Activated naive CD8-positive, alpha-beta T cell treated with anti-CD3 and anti-CD28 coated beads, Interleukin-2, amount 10 ng/mL, durations not matched to agents 7 days and 5 days (primary cell): ENCODE measurements around the gene PID1. TPM values are rescaled to one million over a fixed set of nuclear protein-coding genes. Genes with fewer than 3 reads are reported as not detected.

ENCODE experiments used
- ATAC-seq: fragments of 150-1000 bp; cut with Tn5 transposase; one replicate; pipeline ENCODE4 v1.10.0; 2021; ENCODE audit warnings: low read depth, moderate library complexity
- POLR2A ChIA-PET: fragments of 350-600 bp; sonication (Branson Sonifier 250); formaldehyde crosslinking; loops from one replicate; lab custom pipeline; 2021; ENCODE audit warnings: antibody characterized with exemption; lab: Charles Lee
- DNase-seq: peaks from one replicate; pipeline ENCODE4 v3.0.0; 2021
- H3K27ac Mint-ChIP-seq: one replicate; pipeline ENCODE4 v1.8.0; 2022; ENCODE audit warnings: mild to moderate bottlenecking, mixed read lengths
- H3K27me3 Mint-ChIP-seq: one replicate; pipeline ENCODE4 v1.8.0; 2022; ENCODE audit warnings: mild to moderate bottlenecking, moderate library complexity, mixed read lengths
- H3K36me3 Mint-ChIP-seq: one replicate; pipeline ENCODE4 v1.8.0; 2021; ENCODE audit warnings: mild to moderate bottlenecking, mixed read lengths
- H3K4me1 Mint-ChIP-seq: one replicate; pipeline ENCODE4 v1.8.0; 2021; ENCODE audit warnings: mixed read lengths
- H3K4me3 Mint-ChIP-seq: one replicate; pipeline ENCODE4 v1.8.0; 2022; ENCODE audit warnings: mild to moderate bottlenecking, moderate library complexity, mixed read lengths
- H3K9me3 Mint-ChIP-seq: one replicate; pipeline ENCODE4 v1.8.0; 2021; ENCODE audit warnings: mixed read lengths
- total RNA-seq, 2 experiments: library from RNA; stranded (reverse); gene quantifications; one replicate each; pipeline ENCODE4 v1.2.3, GENCODE V29; 2021

Gene PID1
- total RNA-seq, 2 experiments from 2014 or later = 0.11 to 0.17 TPM

- H3K36me3 Mint-ChIP-seq = no peaks in the 10 kb centered on the region
- POLR2A ChIA-PET = no interaction called here
Measured at GRCh38 chr2:229130522-229130921, 140.6 kb downstream of the PID1 start.

GRCh38 chr2:229129738-229130371 is 141.2 kb downstream of the PID1 start:
- Mint-ChIP-seq H3K9me3 (no peaks in the 10 kb centered on the region), H3K4me1 (no peaks in the 10 kb centered on the region), H3K27me3 (no peaks in the 10 kb centered on the region), H3K4me3 (no peak overlapping the region), H3K36me3 (no peaks in the 10 kb centered on the region), H3K27ac (no peak overlapping the region)
- no peak for DNase-seq
- no peak for ATAC-seq
- POLR2A ChIA-PET = no interaction called here

More at GRCh38 chr2:229130522-229130921, 140.6 kb downstream of the PID1 start:
- no peak for DNase-seq
- Mint-ChIP-seq H3K9me3 (peaks cover under 1% of the 10 kb centered on the region), H3K4me1 (no peaks in the 10 kb centered on the region), H3K27me3 (no peaks in the 10 kb centered on the region), H3K4me3 (no peak overlapping the region), H3K27ac (no peak overlapping the region)
- ATAC-seq = no peak

- ATAC-seq (no peak), DNase-seq (no peak)
- POLR2A ChIA-PET = no interaction called here
- no peaks in the 10 kb centered on the region for H3K36me3 Mint-ChIP-seq
- H3K27me3 Mint-ChIP-seq = no peaks in the 10 kb centered on the region
- H3K9me3 Mint-ChIP-seq = no peaks in the 10 kb centered on the region
- H3K27ac Mint-ChIP-seq = no peak overlapping the region
- no peak overlapping the region for H3K4me3 Mint-ChIP-seq
- no peaks in the 10 kb centered on the region for H3K4me1 Mint-ChIP-seq
Measured at GRCh38 chr2:229127471-229127870, 143.6 kb downstream of the PID1 start.

DNA sequence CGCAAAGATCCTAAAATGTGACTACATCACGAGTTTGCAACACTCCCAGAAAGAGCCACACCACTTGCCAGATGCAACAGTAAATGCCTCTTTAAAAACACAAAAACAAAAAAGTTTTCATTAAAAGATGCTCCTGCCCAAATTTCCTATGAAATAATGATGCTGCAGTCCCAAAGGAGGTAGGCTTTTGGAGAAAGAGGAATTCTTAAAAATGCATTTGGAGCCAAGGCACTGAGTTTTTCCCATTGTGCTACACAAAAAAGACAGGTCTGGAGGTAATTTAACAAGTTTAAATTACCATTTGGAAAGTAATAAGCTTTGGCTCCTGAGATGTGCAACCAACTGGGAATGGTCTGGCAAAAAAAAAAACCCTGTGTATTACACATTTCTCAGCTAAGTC is 145.0 kb downstream of the PID1 start:
- Mint-ChIP-seq H3K4me1 (no peaks in the 10 kb centered on the region), H3K36me3 (no peaks in the 10 kb centered on the region), H3K9me3 (no peaks in the 10 kb centered on the region), H3K27me3 (no peaks in the 10 kb centered on the region), H3K4me3 (no peak overlapping the region), H3K27ac (no peak overlapping the region)
- DNase-seq (no peak), ATAC-seq (no peak)
- POLR2A ChIA-PET = no interaction called here

- Mint-ChIP-seq H3K9me3 (no peaks in the 10 kb centered on the region), H3K27me3 (no peaks in the 10 kb centered on the region), H3K36me3 (no peaks in the 10 kb centered on the region), H3K4me3 (no peak overlapping the region), H3K27ac (no peak overlapping the region), H3K4me1 (no peaks in the 10 kb centered on the region)
- no peak for DNase-seq
- POLR2A ChIA-PET = no interaction called here
- ATAC-seq = no peak
Measured at GRCh38 chr2:229124136-229124535, 147.0 kb downstream of the PID1 start.

- no peak for DNase-seq
- no peak for ATAC-seq
- H3K36me3 Mint-ChIP-seq = no peaks in the 10 kb centered on the region
- H3K27me3 Mint-ChIP-seq = no peaks in the 10 kb centered on the region
- H3K4me3 Mint-ChIP-seq = no peak overlapping the region
- POLR2A ChIA-PET = no interaction called here
- H3K9me3 Mint-ChIP-seq = no peaks in the 10 kb centered on the region
- H3K4me1 Mint-ChIP-seq = no peaks in the 10 kb centered on the region
- no peak overlapping the region for H3K27ac Mint-ChIP-seq
Measured at GRCh38 chr2:229118927-229119326, 152.2 kb downstream of the PID1 start.

GRCh38 chr2:229118336-229118735 is 152.8 kb downstream of the PID1 start:
- H3K4me1 Mint-ChIP-seq = no peaks in the 10 kb centered on the region
- H3K4me3 Mint-ChIP-seq = no peak overlapping the region
- DNase-seq = no peak
- POLR2A ChIA-PET = no interaction called here
- H3K9me3 Mint-ChIP-seq = no peaks in the 10 kb centered on the region
- H3K36me3 Mint-ChIP-seq = no peaks in the 10 kb centered on the region
- no peak overlapping the region for H3K27ac Mint-ChIP-seq
- H3K27me3 Mint-ChIP-seq = no peaks in the 10 kb centered on the region
- no peak for ATAC-seq

DNA sequence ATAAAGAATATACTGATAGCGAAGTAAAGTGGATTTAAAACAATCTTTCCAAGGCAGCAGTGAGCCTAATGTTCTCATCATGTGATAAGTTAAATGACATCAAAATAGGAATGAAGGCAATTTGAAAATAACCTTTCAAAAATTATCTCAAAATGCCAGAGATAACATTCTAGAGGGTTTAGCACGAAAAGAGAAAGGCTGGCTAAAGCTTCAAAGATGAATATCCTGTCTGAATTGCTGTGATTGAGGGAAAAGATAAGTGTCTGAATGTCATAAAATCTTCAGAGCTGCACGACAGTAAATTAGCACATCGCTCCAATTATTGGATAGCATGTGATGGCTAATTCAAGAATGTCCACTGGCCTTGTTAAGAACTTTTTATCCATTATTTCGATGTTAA is 159.3 kb downstream of the PID1 start:
- no peak for ATAC-seq
- DNase-seq = no peak
- H3K36me3 Mint-ChIP-seq = no peaks in the 10 kb centered on the region
- no peaks in the 10 kb centered on the region for H3K9me3 Mint-ChIP-seq
- POLR2A ChIA-PET = no interaction called here
- H3K27me3 Mint-ChIP-seq = no peaks in the 10 kb centered on the region
- H3K4me1 Mint-ChIP-seq = no peaks in the 10 kb centered on the region
- H3K4me3 Mint-ChIP-seq = no peak overlapping the region
- no peak overlapping the region for H3K27ac Mint-ChIP-seq

- no peaks in the 10 kb centered on the region for H3K27me3 Mint-ChIP-seq
- H3K4me3 Mint-ChIP-seq = no peak overlapping the region
- no peak for ATAC-seq
- POLR2A ChIA-PET = no interaction called here
- H3K27ac Mint-ChIP-seq = no peak overlapping the region
- H3K36me3 Mint-ChIP-seq = no peaks in the 10 kb centered on the region
- H3K4me1 Mint-ChIP-seq = no peaks in the 10 kb centered on the region
- no peak for DNase-seq
- no peaks in the 10 kb centered on the region for H3K9me3 Mint-ChIP-seq
Measured at GRCh38 chr2:229109195-229109594, 161.9 kb downstream of the PID1 start.

DNA sequence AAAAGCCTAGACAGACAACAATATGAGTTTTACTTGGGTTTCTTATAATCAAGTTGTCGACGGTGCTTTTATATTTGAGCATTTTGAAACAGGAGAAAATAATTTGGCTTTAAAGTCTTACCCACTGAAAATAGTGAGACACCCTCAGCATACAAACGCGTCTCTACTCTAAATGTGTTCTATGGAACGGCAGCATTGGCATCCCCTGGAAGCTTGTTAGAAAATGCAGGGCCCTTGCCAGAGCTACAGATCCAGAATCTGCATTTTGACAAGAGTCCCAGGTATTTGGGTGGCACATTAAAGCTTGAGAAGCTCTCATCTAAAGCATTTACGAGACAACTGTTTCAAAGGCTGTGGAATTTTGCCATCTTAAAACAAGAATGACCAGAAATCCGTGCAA is 163.5 kb downstream of the PID1 start:
- POLR2A ChIA-PET = no interaction called here
- Mint-ChIP-seq H3K4me1 (no peaks in the 10 kb centered on the region), H3K4me3 (no peak overlapping the region)

DNA sequence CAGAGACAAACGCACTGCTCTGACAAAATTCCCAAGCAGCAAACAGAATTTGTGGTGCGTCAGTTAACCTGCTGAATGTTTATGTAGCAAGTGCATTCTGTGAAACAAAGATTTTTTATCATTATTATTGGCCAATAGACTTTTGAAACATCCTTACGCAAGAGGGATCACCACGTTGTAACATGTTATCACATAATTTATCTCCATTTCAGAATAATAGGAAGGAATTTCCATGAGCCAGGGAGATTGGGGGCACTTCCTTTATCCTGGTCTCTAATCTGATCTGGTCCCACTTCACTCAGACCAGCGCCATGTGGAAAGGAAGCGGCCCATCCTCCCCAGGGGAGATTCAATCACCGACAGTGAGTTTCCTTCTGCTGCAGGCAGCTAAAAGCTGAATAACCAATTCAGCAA is 166.1 kb downstream of the PID1 start:
- POLR2A ChIA-PET = no interaction called here
- no peak overlapping the region for H3K27ac Mint-ChIP-seq
- ATAC-seq = no peak
- no peaks in the 10 kb centered on the region for H3K36me3 Mint-ChIP-seq
- H3K27me3 Mint-ChIP-seq = no peaks in the 10 kb centered on the region
- H3K9me3 Mint-ChIP-seq = no peaks in the 10 kb centered on the region
- H3K4me1 Mint-ChIP-seq = no peaks in the 10 kb centered on the region
- DNase-seq = no peak
- no peak overlapping the region for H3K4me3 Mint-ChIP-seq

More for the DNA sequence above, 163.5 kb downstream of the PID1 start:
- Mint-ChIP-seq H3K27ac (no peak overlapping the region), H3K36me3 (no peaks in the 10 kb centered on the region), H3K9me3 (no peaks in the 10 kb centered on the region), H3K27me3 (no peaks in the 10 kb centered on the region)
- DNase-seq (no peak), ATAC-seq (no peak)

- ATAC-seq (no peak), DNase-seq (no peak)
- Mint-ChIP-seq H3K4me3 (no peak overlapping the region), H3K9me3 (no peaks in the 10 kb centered on the region), H3K27ac (no peak overlapping the region), H3K4me1 (no peaks in the 10 kb centered on the region), H3K36me3 (no peaks in the 10 kb centered on the region), H3K27me3 (no peaks in the 10 kb centered on the region)
- POLR2A ChIA-PET = no interaction called here
Measured at GRCh38 chr2:229104025-229104424, 167.1 kb downstream of the PID1 start.

DNA sequence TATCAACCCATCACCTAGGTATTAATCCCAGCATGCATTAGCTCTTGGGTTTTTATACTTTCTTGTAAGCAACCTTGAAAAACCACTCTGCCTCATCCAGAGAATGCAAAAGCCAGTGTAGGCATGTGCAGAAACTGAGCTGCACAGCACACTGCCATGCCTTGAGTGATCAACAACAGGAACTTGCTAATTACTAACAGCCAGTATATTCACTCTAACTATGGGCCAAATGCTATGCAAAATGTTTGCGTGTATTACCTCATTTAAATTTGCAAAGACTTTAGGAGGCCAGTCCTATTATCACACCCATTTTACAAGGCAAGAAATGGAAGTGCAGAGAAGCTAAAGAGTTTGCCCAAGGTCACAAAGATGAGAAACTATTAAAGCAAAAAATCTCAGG is 169.8 kb downstream of the PID1 start:
- peaks cover 2% of the 10 kb centered on the region for H3K9me3 Mint-ChIP-seq
- H3K4me3 Mint-ChIP-seq = no peak overlapping the region
- H3K27me3 Mint-ChIP-seq = no peaks in the 10 kb centered on the region
- ATAC-seq (no peak), DNase-seq (no peak)
- no peak overlapping the region for H3K27ac Mint-ChIP-seq
- H3K4me1 Mint-ChIP-seq = no peaks in the 10 kb centered on the region
- H3K36me3 Mint-ChIP-seq = no peaks in the 10 kb centered on the region
- POLR2A ChIA-PET = no interaction called here

GRCh38 chr2:229099231-229099630 is 171.9 kb downstream of the PID1 start:
- no peaks in the 10 kb centered on the region for H3K27me3 Mint-ChIP-seq
- POLR2A ChIA-PET = no interaction called here
- no peak overlapping the region for H3K27ac Mint-ChIP-seq
- ATAC-seq (no peak), DNase-seq (no peak)
- peaks cover 2% of the 10 kb centered on the region for H3K9me3 Mint-ChIP-seq
- no peak overlapping the region for H3K4me3 Mint-ChIP-seq
- H3K36me3 Mint-ChIP-seq = no peaks in the 10 kb centered on the region
- H3K4me1 Mint-ChIP-seq = no peaks in the 10 kb centered on the region

- Mint-ChIP-seq H3K27me3 (no peaks in the 10 kb centered on the region), H3K27ac (no peak overlapping the region), H3K4me3 (no peak overlapping the region), H3K4me1 (no peaks in the 10 kb centered on the region), H3K9me3 (peaks cover 2% of the 10 kb centered on the region), H3K36me3 (no peaks in the 10 kb centered on the region)
- ATAC-seq = no peak
- POLR2A ChIA-PET = no interaction called here
- no peak for DNase-seq
Measured at GRCh38 chr2:229098801-229099200, 172.3 kb downstream of the PID1 start.
